ENCODE measurements around the gene PPP1CA.

GRCh38 chr11:67398661-67399563, 2.7 kb downstream of the PPP1CA start:
- TF ChIP-seq CTCF (IDR thresholded peaks at IDR 0.05; ENCODE audit: low read depth, low read length, poor library complexity, severe bottlenecking) (no peak), EZH2phosphoT487 (IDR thresholded peaks at IDR 0.05; ENCODE audit: borderline replicate concordance, low read length) (no peak)

Measured in DOHH2 (cell line).